ENCODE data around the gene NTSR1.

NTSR1 gene

GRCh38 chr20:62760856-62761758 is 52.5 kb downstream of the NTSR1 start:
- no peak for TF ChIP-seq CTCF (IDR thresholded peaks at IDR 0.05; ENCODE audit: control insufficient read depth, extremely low read depth, insufficient read depth)
- DNase-seq (ENCODE audit: low read depth), result no peak
- no peak overlapping the region for H3K4me3 ChIP-seq (ENCODE audit: low read depth, low read length)

DNA sequence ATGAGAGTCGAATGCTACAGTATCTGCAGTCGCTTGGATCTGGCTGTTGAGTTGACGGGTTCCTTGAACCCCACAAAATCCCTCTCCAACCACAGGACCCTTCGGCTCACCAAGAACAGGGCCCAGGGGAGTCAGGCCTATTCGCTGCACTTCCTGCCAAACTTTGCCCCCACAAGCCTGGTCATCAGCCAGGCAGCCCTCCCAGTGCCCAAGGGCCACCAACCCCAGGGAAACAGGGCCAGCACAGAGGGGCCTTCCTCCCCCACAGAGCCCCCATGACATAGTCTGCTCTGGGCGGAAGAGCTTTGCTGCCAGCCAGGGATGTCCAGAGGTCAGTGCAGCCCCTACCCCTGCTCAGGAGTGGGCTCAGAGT is 53.1 kb downstream of the NTSR1 start:
- no peak overlapping the region for H3K4me3 ChIP-seq (ENCODE audit: low read depth, low read length)
- no peak for DNase-seq (ENCODE audit: low read depth)
- no peak for TF ChIP-seq CTCF (IDR thresholded peaks at IDR 0.05; ENCODE audit: control insufficient read depth, extremely low read depth, insufficient read depth)

DNA sequence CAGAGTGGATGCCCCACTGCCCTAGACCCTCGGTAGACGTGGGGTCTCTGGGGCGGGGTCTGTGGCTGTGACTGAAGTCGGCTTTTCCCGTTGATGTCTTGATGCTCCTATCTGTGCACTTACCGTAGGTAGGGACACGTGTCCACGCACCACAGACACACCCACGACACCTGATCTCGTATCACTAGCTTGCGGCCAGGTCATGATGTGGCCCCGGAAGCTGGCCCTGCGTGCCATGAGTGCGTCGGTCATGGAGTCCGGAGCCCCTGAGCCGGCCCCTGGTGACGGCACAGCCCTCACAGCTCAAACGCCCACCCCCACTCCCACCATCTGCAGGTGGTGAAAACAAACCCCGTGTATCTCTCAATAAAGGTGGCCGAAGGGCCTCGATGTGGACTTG is 53.7 kb downstream of the NTSR1 start:
- no peak for TF ChIP-seq CTCF (IDR thresholded peaks at IDR 0.05; ENCODE audit: control insufficient read depth, extremely low read depth, insufficient read depth)
- no peak overlapping the region for H3K4me3 ChIP-seq (ENCODE audit: low read depth, low read length)
- no peak for DNase-seq (ENCODE audit: low read depth)

DNA sequence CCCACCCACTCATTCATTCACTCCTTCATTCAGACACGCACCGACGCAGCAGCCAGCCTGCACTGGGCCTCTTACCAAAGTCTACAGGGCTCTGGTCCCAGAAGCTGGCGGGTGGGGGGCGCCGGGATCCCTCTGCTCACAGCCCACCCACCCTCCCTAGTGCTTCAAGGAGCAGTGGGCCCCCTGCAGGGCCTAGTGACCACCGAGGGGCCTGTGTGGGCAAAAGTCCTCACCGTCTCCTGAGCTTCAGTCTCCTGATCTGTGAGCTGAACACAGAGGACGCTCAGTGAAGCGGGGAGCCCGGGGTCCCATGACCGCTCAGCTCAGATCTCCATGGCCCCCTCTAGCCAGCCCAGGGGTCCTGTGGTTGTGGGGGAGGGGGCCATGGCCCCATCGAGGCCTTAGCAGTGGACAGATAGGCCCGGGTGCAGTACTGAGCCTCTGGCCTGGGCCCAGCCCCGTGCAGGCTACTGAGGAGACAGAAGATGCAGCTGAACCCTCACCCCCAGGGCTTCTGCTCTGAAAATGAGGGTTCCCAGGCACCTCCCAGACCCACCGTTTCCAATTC is 54.2 kb downstream of the NTSR1 start:
- DNase-seq (ENCODE audit: low read depth), result no peak
- TF ChIP-seq CTCF (IDR thresholded peaks at IDR 0.05; ENCODE audit: control insufficient read depth, extremely low read depth, insufficient read depth), result no peak

DNA sequence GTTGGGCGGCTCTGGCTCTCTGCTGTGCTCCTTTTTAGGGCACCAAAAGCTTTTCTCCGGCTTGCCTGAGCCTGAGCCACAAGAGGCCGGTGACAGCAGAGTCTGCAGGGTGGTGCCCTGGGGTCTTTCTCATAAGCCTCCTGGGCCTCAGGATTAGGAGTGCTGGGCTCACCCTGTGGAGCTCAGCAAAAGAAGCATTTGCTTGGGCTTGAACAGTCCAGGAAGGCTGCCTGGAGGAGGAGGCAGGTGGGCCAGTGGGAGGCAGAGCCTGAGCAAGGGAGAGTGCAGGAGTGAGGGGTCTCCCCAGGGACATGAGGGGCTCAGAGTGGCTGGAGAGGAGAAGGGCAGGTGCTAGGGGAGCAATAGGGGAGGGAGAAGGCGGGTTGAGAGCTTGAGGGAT is 54.8 kb downstream of the NTSR1 start:
- no peak overlapping the region for H3K4me3 ChIP-seq (ENCODE audit: low read depth, low read length)
- DNase-seq (ENCODE audit: low read depth), result no peak
- TF ChIP-seq CTCF (IDR thresholded peaks at IDR 0.05; ENCODE audit: control insufficient read depth, extremely low read depth, insufficient read depth), result no peak

More for the DNA sequence above, 54.2 kb downstream of the NTSR1 start:
- H3K4me3 ChIP-seq (ENCODE audit: low read depth, low read length), result no peak overlapping the region

DNA sequence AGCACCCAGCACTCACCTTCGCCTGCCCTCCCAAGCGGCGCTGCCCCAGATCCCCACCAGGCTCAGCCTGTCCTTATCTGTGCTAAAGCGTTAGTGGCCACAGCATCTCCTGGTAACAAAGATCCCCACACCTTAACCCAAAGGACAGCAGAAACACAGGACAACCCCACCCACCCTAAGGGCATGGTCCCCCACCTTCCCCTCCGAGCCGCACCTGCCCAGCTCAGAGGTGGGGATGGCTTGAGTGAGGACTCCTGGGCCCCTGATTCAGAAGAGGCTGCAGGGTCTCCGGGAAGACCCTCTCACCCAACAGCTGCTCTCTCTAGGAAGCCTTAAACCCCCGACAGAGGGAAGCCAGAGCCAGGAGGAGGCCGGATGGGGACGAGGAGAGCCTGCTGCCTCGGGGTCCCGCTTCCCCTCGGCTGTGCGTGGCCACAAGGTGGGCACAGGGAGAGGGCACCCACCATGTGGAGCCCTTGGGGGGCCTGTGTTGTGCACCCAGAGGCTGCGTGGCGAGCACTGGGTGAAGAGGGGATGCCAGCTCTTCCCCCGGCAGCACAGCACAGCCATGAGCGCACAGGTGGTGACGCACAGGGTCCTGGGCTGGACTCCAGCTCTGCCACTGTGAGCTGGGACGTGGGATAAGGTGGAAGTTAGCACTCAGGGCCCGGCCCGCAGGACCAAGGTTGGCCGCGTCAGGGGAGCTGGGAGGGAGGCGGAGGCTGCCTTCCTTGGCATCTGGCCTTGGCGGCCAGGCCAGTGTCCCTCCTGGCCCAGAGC is 55.7 kb downstream of the NTSR1 start:
- DNase-seq (ENCODE audit: low read depth), result no peak
- H3K4me3 ChIP-seq (ENCODE audit: low read depth, low read length), result no peak overlapping the region
- no peak for TF ChIP-seq CTCF (IDR thresholded peaks at IDR 0.05; ENCODE audit: control insufficient read depth, extremely low read depth, insufficient read depth)
